GM19397 (cell line): ENCODE results near the gene DSEL.
A peak's percentile ranks its signal among the peaks of the same experiment; 100 is the strongest.

Experiments
- ATAC-seq: cut with Tn5 transposase; IDR thresholded peaks from one replicate; pipeline ENCODE4 v1.9.1; 2021; ENCODE audit warnings: mild to moderate bottlenecking, moderate library complexity; ENCODE audit not compliant: unreplicated experiment

DSEL gene

GRCh38 chr18:67516539-67517443 lies at the start of gene DSEL:
DSEL (minus strand) TSS chr18:67516720; CDS start chr18:67514608, 2,112 bp downstream.
- peak; percentile 98 for ATAC-seq

GRCh38 chr18:67553437-67553836 lies 36.9 kb upstream of the DSEL start:
- no peak for ATAC-seq

GRCh38 chr18:67550872-67551520 lies 34.5 kb upstream of the DSEL start:
- no peak for ATAC-seq

GRCh38 chr18:67549946-67550345 lies 33.4 kb upstream of the DSEL start:
- no peak for ATAC-seq

GRCh38 chr18:67545681-67546080 lies 29.2 kb upstream of the DSEL start:
- no peak for ATAC-seq

GRCh38 chr18:67540559-67540958 lies 24.0 kb upstream of the DSEL start:
- ATAC-seq, result no peak

- ATAC-seq, result no peak
These were observed 15.4 kb upstream of the DSEL start for GRCh38 chr18:67531929-67532328.

- ATAC-seq, result no peak
These were observed 9.0 kb upstream of the DSEL start for GRCh38 chr18:67525328-67526099.

GRCh38 chr18:67520351-67520921 lies 3.9 kb upstream of the DSEL start:
- no peak for ATAC-seq

- no peak for ATAC-seq
These were observed 3.1 kb upstream of the DSEL start for GRCh38 chr18:67519592-67519991.

- ATAC-seq, result no peak
These were observed 2.0 kb upstream of the DSEL start for GRCh38 chr18:67518566-67518965.

- ATAC-seq, result no peak
These were observed 885 bp upstream of the DSEL start for GRCh38 chr18:67517444-67517765.

- ATAC-seq, result peak; percentile 22
These were observed 480 bp downstream of the DSEL start for GRCh38 chr18:67515942-67516538.

- no peak for ATAC-seq
These were observed 1.5 kb downstream of the DSEL start for GRCh38 chr18:67514901-67515540.

GRCh38 chr18:67514465-67514864 lies 2.1 kb downstream of the DSEL start:
- ATAC-seq, result no peak

- no peak for ATAC-seq
These were observed 3.2 kb downstream of the DSEL start for GRCh38 chr18:67513280-67513679.

GRCh38 chr18:67511840-67512239 lies 4.7 kb downstream of the DSEL start:
- ATAC-seq, result no peak

GRCh38 chr18:67510831-67511230 lies 5.7 kb downstream of the DSEL start:
- ATAC-seq, result no peak

GRCh38 chr18:67509741-67510391 lies 6.7 kb downstream of the DSEL start:
- ATAC-seq, result no peak

- no peak for ATAC-seq
These were observed 8.4 kb downstream of the DSEL start for GRCh38 chr18:67508146-67508545.
